ENCODE measurements around the gene HPRT1.

HPRT1 gene

GRCh38 chrX:134478374-134478773, 18.4 kb downstream of the HPRT1 start:
- H3K36me3 ChIP-seq, result peaks cover 5% of the 10 kb centered on the region
- no peak for DNase-seq
- no peaks in the 10 kb centered on the region for H3K27me3 ChIP-seq
- no peak overlapping the region for H3K4me3 ChIP-seq (ENCODE audit: low read depth, low read length)
- TF ChIP-seq, protein P1, sequence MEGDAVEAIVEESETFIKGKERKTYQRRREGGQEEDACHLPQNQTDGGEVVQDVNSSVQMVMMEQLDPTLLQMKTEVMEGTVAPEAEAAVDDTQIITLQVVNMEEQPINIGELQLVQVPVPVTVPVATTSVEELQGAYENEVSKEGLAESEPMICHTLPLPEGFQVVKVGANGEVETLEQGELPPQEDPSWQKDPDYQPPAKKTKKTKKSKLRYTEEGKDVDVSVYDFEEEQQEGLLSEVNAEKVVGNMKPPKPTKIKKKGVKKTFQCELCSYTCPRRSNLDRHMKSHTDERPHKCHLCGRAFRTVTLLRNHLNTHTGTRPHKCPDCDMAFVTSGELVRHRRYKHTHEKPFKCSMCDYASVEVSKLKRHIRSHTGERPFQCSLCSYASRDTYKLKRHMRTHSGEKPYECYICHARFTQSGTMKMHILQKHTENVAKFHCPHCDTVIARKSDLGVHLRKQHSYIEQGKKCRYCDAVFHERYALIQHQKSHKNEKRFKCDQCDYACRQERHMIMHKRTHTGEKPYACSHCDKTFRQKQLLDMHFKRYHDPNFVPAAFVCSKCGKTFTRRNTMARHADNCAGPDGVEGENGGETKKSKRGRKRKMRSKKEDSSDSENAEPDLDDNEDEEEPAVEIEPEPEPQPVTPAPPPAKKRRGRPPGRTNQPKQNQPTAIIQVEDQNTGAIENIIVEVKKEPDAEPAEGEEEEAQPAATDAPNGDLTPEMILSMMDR (IDR thresholded peaks at IDR 0.05; ENCODE audit: low read depth, low read length), result no peak
- H3K9me3 ChIP-seq, result no peaks in the 10 kb centered on the region
- no peaks in the 10 kb centered on the region for H3K4me1 ChIP-seq

GRCh38 chrX:134480061-134480460, 20.1 kb downstream of the HPRT1 start:
- Histone ChIP-seq H3K36me3 (peaks cover 5% of the 10 kb centered on the region), H3K4me1 (no peaks in the 10 kb centered on the region), H3K9me3 (no peaks in the 10 kb centered on the region), H3K27me3 (no peaks in the 10 kb centered on the region), H3K4me3 (ENCODE audit: low read depth, low read length) (no peak overlapping the region)
- TF ChIP-seq, protein P1 (IDR thresholded peaks at IDR 0.05; ENCODE audit: low read depth, low read length), result no peak
- DNase-seq, result no peak

DNA sequence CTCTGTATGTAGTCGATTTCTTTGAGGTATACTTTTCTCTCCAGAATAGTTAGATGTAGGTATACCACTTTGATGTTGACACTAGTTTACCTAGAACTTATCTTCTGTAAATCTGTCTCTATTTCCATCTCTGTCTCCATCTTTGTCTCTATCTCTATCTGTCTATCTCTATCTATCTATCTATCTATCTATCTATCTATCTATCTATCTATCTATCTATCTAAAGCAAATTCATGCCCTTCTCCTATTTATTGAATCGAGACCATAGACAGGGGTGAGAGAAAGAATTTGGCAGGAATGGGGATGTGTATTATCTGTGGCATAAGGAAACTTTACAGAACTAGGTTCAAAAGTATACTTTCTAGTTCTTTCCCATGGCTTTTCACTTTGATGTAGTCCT, 21.4 kb downstream of the HPRT1 start:
- peaks cover 1% of the 10 kb centered on the region for H3K36me3 ChIP-seq
- TF ChIP-seq, protein P1 (IDR thresholded peaks at IDR 0.05; ENCODE audit: low read depth, low read length), result no peak
- H3K4me1 ChIP-seq, result no peaks in the 10 kb centered on the region
- H3K9me3 ChIP-seq, result no peaks in the 10 kb centered on the region
- no peaks in the 10 kb centered on the region for H3K27me3 ChIP-seq
- no peak for DNase-seq
- no peak overlapping the region for H3K4me3 ChIP-seq (ENCODE audit: low read depth, low read length)

DNA sequence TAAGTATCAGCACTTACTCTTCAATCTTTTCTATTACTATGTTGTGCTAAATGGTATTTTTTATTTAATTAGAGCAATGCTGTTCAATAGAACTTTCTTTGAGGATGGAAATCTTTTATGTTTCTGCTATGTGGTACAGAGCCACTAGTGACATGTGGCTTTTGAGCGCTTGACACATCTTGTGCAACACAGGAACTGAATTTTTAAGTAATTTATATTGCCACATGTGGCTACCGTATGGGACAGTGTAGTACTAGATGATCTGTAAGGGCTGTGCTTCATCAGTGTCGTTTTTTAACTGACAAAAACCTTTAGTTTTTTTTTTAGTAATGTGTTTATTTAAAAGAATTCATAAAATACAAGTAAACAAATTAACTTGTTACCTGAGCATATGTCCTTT, 22.4 kb downstream of the HPRT1 start:
- TF ChIP-seq, protein P1 (IDR thresholded peaks at IDR 0.05; ENCODE audit: low read depth, low read length), result no peak
- no peaks in the 10 kb centered on the region for H3K4me1 ChIP-seq
- no peaks in the 10 kb centered on the region for H3K27me3 ChIP-seq
- no peak for DNase-seq
- H3K36me3 ChIP-seq, result no peaks in the 10 kb centered on the region
- H3K4me3 ChIP-seq (ENCODE audit: low read depth, low read length), result no peak overlapping the region
- no peaks in the 10 kb centered on the region for H3K9me3 ChIP-seq

- no peak for DNase-seq
- no peaks in the 10 kb centered on the region for H3K27me3 ChIP-seq
- no peak overlapping the region for H3K4me3 ChIP-seq (ENCODE audit: low read depth, low read length)
- H3K9me3 ChIP-seq, result no peaks in the 10 kb centered on the region
- no peaks in the 10 kb centered on the region for H3K4me1 ChIP-seq
- no peaks in the 10 kb centered on the region for H3K36me3 ChIP-seq
- TF ChIP-seq, protein P1 (IDR thresholded peaks at IDR 0.05; ENCODE audit: low read depth, low read length), result peak; percentile 47
Measured at GRCh38 chrX:134484039-134484438, 24.1 kb downstream of the HPRT1 start.

GRCh38 chrX:134501941-134502340, 42.0 kb downstream of the HPRT1 start:
- H3K9me3 ChIP-seq, result no peaks in the 10 kb centered on the region
- H3K36me3 ChIP-seq, result no peaks in the 10 kb centered on the region
- no peaks in the 10 kb centered on the region for H3K27me3 ChIP-seq
- TF ChIP-seq, protein P1 (IDR thresholded peaks at IDR 0.05; ENCODE audit: low read depth, low read length), result no peak
- DNase-seq, result no peak
- H3K4me1 ChIP-seq, result no peaks in the 10 kb centered on the region
- no peak overlapping the region for H3K4me3 ChIP-seq (ENCODE audit: low read depth, low read length)

Data from BE2C (cell line).